Keratinocyte (primary cell): Measurements from ENCODE around the gene KCNG1. TPM values are rescaled to one million over a fixed set of nuclear protein-coding genes. Genes with fewer than 3 reads are reported as not detected.

Experiments
- DNase-seq: peaks from one replicate; pipeline ENCODE4 v3.0.0-alpha.2; 2011; ENCODE audit warnings: low read depth, missing footprints, low spot score
- FAIRE-seq: peaks from 2 replicates; lab custom pipeline; 2011; peaks lifted over from hg19 to GRCh38; lab: Jason Lieb, UNC
- H2AFZ ChIP-seq: 2 replicates; pipeline ENCODE4 v1.6.0; 2012; ENCODE audit warnings: low read length, control low read depth, inconsistent platforms; ENCODE audit not compliant: control insufficient read depth
- H3K27ac ChIP-seq: 2 replicates; pipeline ENCODE4 v1.5.1; 2011; ENCODE audit warnings: low read length; ENCODE audit not compliant: control insufficient read depth, insufficient read depth
- H3K27me3 ChIP-seq: 3 replicates; pipeline ENCODE4 v1.6.0; 2011; ENCODE audit warnings: low read length; ENCODE audit not compliant: control insufficient read depth, insufficient read depth; ENCODE audit errors: extremely low read depth
- H3K36me3 ChIP-seq, 2 experiments: 2 replicates in 1 of 2; 3 replicates in 1 of 2; pipeline ENCODE4 v1.5.1; 2011; ENCODE audit warnings: low read length in 2 of 2, mild to moderate bottlenecking in 1 of 2; ENCODE audit not compliant: control insufficient read depth in 2 of 2, insufficient read depth in 2 of 2; ENCODE audit errors: extremely low read depth in 1 of 2
- H3K4me1 ChIP-seq: 3 replicates; pipeline ENCODE4 v1.5.1; 2011; ENCODE audit warnings: low read length; ENCODE audit not compliant: control insufficient read depth, insufficient read depth; ENCODE audit errors: extremely low read depth
- H3K4me2 ChIP-seq: 3 replicates; pipeline ENCODE4 v1.6.0; 2011; ENCODE audit warnings: low read depth, low read length; ENCODE audit not compliant: control insufficient read depth, insufficient read depth; ENCODE audit errors: extremely low read depth
- H3K4me3 ChIP-seq, 3 experiments: fragments of 200-600 bp in 1 of 3; sonication (generic) in 1 of 3; 2 replicates in 2 of 3; 3 replicates in 1 of 3; pipeline ENCODE4 v1.5.1; 2011 to 2016; ENCODE audit warnings: low read length in 3 of 3, mild to moderate bottlenecking in 3 of 3, control low read depth in 2 of 3, inconsistent platforms in 1 of 3, low read depth in 1 of 3, mixed read lengths in 1 of 3, mixed run types in 1 of 3, moderate library complexity in 1 of 3; ENCODE audit not compliant: control insufficient read depth in 2 of 3, insufficient read depth in 2 of 3; ENCODE audit errors: extremely low read depth in 1 of 3
- H3K79me2 ChIP-seq: 2 replicates; pipeline ENCODE4 v1.6.0; 2012; ENCODE audit warnings: low read length; ENCODE audit not compliant: control insufficient read depth, insufficient read depth
- H3K9ac ChIP-seq: 3 replicates; pipeline ENCODE4 v1.6.0; 2011; ENCODE audit warnings: low read length; ENCODE audit not compliant: control insufficient read depth, insufficient read depth; ENCODE audit errors: extremely low read depth
- H3K9me1 ChIP-seq: 3 replicates; pipeline ENCODE4 v1.6.0; 2011; ENCODE audit warnings: low read length; ENCODE audit not compliant: control insufficient read depth, insufficient read depth; ENCODE audit errors: extremely low read depth
- H3K9me3 ChIP-seq: 2 replicates; pipeline ENCODE4 v1.5.1; 2012; ENCODE audit warnings: low read depth, low read length; ENCODE audit not compliant: control insufficient read depth
- H4K20me1 ChIP-seq: 3 replicates; pipeline ENCODE4 v1.6.0; 2011; ENCODE audit warnings: low read length; ENCODE audit not compliant: control insufficient read depth, insufficient read depth; ENCODE audit errors: extremely low read depth
- EZH2 ChIP-seq: IDR thresholded peaks from one replicate; pipeline ENCODE4 v1.6.1; 2012; ENCODE audit warnings: inconsistent platforms, mild to moderate bottlenecking, low read length, moderate library complexity
- dilution Hi-C: fragments of 300-500 bp; cut with MboI; formaldehyde crosslinking; loops from one replicate; pipeline ENCODE4 v1.7.0; 2020; ENCODE audit warnings: low sequenced_read_pairs; ENCODE audit not compliant: extremely low pct_ligation_motif_present
- polyA plus RNA-seq, 5 experiments: library from polyadenylated mRNA; depleted of rRNA in 3 of 5; stranded (reverse) in 3 of 5; stranded (forward) in 1 of 5; unstranded in 1 of 5; fragments of >200 nt; gene quantifications; 1 replicate in 1 of 5; 2 replicates in 3 of 5; 3 replicates in 1 of 5; pipeline versions ENCODE4 v1.2.1 to v1.2.3, GENCODE V29; 2011 to 2012; ENCODE audit warnings: missing spikeins in 2 of 5, low read depth in 1 of 5, low replicate concordance in 1 of 5
- TF ChIP-seq, protein P1 (sequence below), 3 experiments: IDR thresholded peaks in 1 of 3; conservative IDR thresholded peaks in 1 of 3; optimal IDR thresholded peaks in 1 of 3; 2 replicates in 2 of 3; 3 replicates in 1 of 3; pipeline versions ENCODE3 to v1.5.1; 2011; ENCODE audit warnings: low read length in 3 of 3, mild to moderate bottlenecking in 3 of 3, moderate library complexity in 2 of 3, control low read depth in 1 of 3, inconsistent platforms in 1 of 3; ENCODE audit not compliant: insufficient read depth in 2 of 3; ENCODE audit errors: extremely low read depth in 1 of 3

Gene KCNG1
- polyA plus RNA-seq, 1 donor (not counting 4 experiments of a cell fraction or from before 2014, with no cell fraction given) = 2.5 TPM

- Histone ChIP-seq H3K27me3 (peaks cover 3% of the 10 kb centered on the region), H3K9me1 (no peaks in the 10 kb centered on the region), H4K20me1 (no peaks in the 10 kb centered on the region), H3K4me2 (no peak overlapping the region), H3K4me3 (no peak overlapping the region), H3K36me3 (no peaks in the 10 kb centered on the region), H3K27ac (no peak overlapping the region), H2AFZ (no peak overlapping the region), H3K9ac (no peak overlapping the region), H3K9me3 (no peaks in the 10 kb centered on the region), H3K79me2 (no peaks in the 10 kb centered on the region), H3K4me1 (no peaks in the 10 kb centered on the region)
- dilution Hi-C loops = no loop called here
- TF ChIP-seq EZH2 = no peak
- TF ChIP-seq, protein P1, sequence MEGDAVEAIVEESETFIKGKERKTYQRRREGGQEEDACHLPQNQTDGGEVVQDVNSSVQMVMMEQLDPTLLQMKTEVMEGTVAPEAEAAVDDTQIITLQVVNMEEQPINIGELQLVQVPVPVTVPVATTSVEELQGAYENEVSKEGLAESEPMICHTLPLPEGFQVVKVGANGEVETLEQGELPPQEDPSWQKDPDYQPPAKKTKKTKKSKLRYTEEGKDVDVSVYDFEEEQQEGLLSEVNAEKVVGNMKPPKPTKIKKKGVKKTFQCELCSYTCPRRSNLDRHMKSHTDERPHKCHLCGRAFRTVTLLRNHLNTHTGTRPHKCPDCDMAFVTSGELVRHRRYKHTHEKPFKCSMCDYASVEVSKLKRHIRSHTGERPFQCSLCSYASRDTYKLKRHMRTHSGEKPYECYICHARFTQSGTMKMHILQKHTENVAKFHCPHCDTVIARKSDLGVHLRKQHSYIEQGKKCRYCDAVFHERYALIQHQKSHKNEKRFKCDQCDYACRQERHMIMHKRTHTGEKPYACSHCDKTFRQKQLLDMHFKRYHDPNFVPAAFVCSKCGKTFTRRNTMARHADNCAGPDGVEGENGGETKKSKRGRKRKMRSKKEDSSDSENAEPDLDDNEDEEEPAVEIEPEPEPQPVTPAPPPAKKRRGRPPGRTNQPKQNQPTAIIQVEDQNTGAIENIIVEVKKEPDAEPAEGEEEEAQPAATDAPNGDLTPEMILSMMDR (optimal IDR thresholded peaks at IDR 0.05 in 1 of 3, IDR thresholded peaks at IDR 0.05 in 1 of 3, conservative IDR thresholded peaks at IDR 0.05 in 1 of 3; ENCODE audit: extremely low read depth in 1 of 3, insufficient read depth in 2 of 3, low read length in 3 of 3) = no peak
- no peak for DNase-seq
- FAIRE-seq = no peak
Measured at GRCh38 chr20:51067792-51068191, 44.9 kb upstream of the KCNG1 start.

DNA sequence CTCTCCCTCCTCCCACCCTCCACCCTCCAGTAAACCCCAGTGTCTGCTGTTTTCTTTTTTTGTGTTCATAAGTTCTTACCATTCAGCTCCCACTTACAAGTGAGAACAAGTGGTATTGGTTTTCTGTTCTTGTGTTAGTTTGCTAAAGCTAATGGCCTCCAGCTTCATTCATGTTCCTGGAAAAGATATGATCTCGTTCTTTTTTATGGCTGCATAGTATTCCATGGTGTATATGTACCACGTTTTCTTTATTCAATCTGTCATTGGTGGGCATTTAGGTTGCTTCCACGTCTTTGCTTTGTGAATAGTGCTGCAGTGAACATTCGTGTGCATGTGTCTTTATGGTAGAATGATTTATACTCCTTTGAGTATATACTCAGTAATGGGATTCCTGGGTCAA, 42.7 kb upstream of the KCNG1 start:
- Histone ChIP-seq H3K79me2 (no peaks in the 10 kb centered on the region), H3K9ac (no peak overlapping the region), H3K27me3 (no peaks in the 10 kb centered on the region), H3K4me2 (no peak overlapping the region), H3K27ac (no peak overlapping the region), H3K4me1 (no peaks in the 10 kb centered on the region), H2AFZ (no peak overlapping the region), H3K9me1 (no peaks in the 10 kb centered on the region), H3K36me3 (no peaks in the 10 kb centered on the region), H3K4me3 (no peak overlapping the region), H4K20me1 (no peaks in the 10 kb centered on the region), H3K9me3 (no peaks in the 10 kb centered on the region)
- TF ChIP-seq, protein P1 (optimal IDR thresholded peaks at IDR 0.05 in 1 of 3, IDR thresholded peaks at IDR 0.05 in 1 of 3, conservative IDR thresholded peaks at IDR 0.05 in 1 of 3; ENCODE audit: extremely low read depth in 1 of 3, insufficient read depth in 2 of 3, low read length in 3 of 3) = no peak
- no peak for TF ChIP-seq EZH2
- dilution Hi-C loops = no loop called here
- FAIRE-seq = no peak
- DNase-seq = no peak
